GM12891 (cell line): ENCODE results near the gene NUP210L.

Source experiments
- DNase-seq: peaks from one replicate; pipeline ENCODE4 v3.0.0; 2011; ENCODE audit warnings: low spot score; ENCODE audit not compliant: insufficient read length
- FAIRE-seq: peaks from 2 replicates; lab custom pipeline; 2011; peaks lifted over from hg19 to GRCh38; lab: Jason Lieb, UNC
- PAX5 ChIP-seq: IDR thresholded peaks from 2 replicates; pipeline ENCODE4 v1.6.1; 2011; ENCODE audit warnings: low read length, moderate library complexity, mild to moderate bottlenecking; ENCODE audit not compliant: insufficient read depth, severe bottlenecking
- POLR2A ChIP-seq: IDR thresholded peaks from 2 replicates; pipeline ENCODE4 v1.6.1; 2011; ENCODE audit warnings: low read depth, low read length, control low read depth
- POLR2AphosphoS5 ChIP-seq: IDR thresholded peaks from 2 replicates; pipeline ENCODE4 v1.6.1; 2011; ENCODE audit warnings: low read depth, low read length, control low read depth
- POU2F2 ChIP-seq: IDR thresholded peaks from 2 replicates; pipeline ENCODE4 v1.6.1; 2011; ENCODE audit warnings: low read depth, mild to moderate bottlenecking, control low read depth, low read length, moderate library complexity
- SPI1 ChIP-seq: IDR thresholded peaks from 2 replicates; pipeline ENCODE4 v1.6.1; 2011; ENCODE audit warnings: low read depth, low read length, control low read depth
- TAF1 ChIP-seq: IDR thresholded peaks from 2 replicates; pipeline ENCODE4 v1.6.1; 2011; ENCODE audit warnings: low read depth, low read length, control low read depth

NUP210L gene

DNA sequence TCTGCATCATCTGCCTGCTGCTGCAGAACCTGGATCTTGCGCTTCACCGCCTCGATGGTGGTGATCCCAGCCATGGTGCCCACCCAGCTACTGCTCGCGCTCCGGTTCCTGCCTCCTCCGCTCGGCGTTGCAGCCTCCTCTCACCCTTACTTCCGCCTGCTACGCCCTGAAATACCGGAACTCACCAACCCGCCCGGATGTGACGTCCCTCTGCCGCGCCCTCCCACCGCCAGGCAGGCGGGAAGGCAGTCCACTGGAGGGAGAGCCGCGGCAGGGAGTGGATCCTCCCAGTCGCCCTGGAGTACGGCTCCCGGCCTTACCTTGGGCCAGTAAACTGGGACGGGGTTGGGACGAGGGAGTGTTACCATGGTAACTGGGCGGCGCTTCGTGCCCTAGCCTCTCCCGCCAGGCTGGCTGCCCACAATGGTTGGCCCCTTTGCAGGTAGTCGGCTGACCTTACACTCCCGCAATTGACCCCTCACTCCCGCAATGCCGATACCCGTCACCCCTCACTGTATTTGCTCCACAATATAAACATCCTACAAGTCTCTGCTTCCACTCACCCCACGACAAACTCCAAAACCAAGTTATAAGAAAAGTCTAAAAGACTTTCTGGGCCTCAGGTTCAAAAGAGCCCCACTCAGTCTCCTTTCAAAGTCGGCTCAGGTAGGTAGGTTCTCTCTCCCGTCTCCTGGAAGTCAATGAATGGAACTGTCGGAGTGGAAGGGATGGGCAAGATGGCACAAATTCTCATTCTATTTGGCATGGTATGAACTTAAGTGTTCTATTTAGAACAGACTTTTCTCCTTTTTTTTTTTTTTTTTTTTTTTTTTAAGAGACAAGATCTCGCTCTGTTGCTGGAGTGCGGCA lies 28.4 kb upstream of the NUP210L start:
- DNase-seq: peak; percentile 90
- peak; percentile 94 for FAIRE-seq
- TF ChIP-seq SPI1 (0 out of 2 replicates have a peak, but pooled peaks have one; percentile 23), POU2F2 (peak; percentile 10; the same call in 1 of the 2 replicates), POLR2A (peak; percentile 86), PAX5 (no peak), POLR2AphosphoS5 (peak; percentile 91), TAF1 (peak; percentile 89; the same call in 1 of the 2 replicates)

DNA sequence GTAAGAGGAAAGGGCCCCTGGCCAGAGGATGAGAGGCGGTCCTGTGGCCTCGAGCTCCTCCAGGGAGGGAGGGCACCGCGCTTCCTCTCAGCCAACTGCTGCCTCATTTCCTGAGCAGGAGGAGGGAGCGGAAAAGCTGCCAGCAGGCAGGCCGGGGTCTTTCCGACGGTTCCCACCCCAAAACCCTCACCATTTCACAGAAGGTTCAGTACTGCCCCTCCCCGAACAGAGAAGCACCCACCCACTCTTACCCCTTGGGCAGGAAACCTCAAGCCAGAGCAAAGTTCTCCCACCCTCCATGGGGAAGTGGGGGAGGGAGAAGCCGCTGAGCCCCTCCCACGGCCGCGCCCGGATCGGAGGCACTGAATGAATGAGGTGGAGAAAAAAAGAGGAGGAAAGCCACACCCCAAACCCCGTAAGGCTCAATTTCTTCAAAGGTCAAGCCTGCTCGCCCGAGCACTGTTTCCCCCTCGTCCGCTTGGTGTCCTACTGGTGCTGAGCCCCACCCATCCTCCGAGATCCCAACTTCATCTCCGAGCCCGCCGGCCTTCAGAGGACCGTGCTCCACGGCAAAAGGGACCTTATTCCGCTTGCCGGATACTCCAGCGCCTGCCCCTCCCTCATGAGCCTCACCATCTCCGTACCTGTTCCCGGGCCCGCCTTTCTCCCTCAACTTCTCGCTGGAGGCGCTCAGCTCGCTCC lies 27.6 kb upstream of the NUP210L start:
- TF ChIP-seq PAX5 (no peak), POLR2AphosphoS5 (peak; percentile 28; the same call in 1 of the 2 replicates), TAF1 (no peak), POU2F2 (no peak), POLR2A (peak; percentile 73), SPI1 (peak; percentile 38; the same call in 1 of the 2 replicates)
- peak; percentile 85 for FAIRE-seq
- DNase-seq: peak; percentile 49

DNA sequence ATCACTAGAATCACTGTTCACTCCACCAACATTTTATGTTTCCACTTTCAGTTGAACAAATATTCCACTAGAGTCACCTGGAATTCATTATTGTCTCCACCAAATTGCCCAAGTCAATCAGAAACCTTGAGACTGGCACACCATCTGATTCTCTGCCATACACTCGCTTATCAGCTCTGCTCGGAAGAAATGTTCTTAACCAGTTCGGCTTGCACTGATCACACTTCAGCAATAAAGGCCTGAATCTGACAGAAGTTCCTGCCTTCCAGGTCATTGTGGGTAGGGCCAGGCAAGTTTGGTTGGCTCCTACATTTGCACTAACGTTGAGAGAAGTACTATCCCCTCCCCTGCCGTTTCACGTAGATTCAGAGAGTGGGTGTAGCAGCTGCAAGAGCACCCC lies 27.1 kb upstream of the NUP210L start:
- FAIRE-seq: no peak
- TF ChIP-seq POU2F2 (no peak), POLR2AphosphoS5 (no peak), PAX5 (no peak), POLR2A (no peak), SPI1 (no peak), TAF1 (no peak)
- no peak for DNase-seq

DNA sequence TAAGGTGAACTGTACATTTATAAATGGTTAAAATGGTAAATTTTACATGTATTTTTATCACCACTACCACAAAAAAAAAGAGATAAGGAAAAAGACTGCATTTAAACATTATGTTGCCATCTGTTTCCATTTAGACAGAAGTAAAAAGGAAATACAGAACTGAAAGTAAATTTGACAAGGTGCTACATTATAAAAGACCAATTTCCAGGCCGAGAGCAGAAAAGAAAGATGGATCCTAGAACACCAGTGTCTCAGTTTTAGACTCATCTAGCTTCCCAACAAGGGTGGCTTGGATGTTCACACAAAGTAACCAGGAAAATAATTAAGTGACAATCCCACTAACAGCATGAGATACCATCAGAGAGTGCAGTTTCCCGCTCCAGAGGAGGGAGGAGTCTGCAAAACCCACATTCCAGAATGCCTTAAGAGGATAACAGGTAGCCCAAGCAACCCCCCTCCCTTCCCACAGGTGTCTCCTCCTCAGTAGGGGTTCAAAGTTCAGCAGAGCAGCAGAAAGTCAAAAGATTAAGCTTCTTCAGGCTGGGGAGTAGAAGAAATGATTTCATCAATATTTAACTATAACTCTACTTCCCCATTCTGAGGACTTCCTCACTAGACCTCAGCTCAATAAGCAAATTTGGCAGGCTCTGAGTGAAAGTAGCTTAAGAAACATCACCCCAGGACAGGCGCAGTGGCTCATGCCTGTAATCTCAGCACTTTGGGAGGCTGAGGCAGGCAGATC lies 25.2 kb upstream of the NUP210L start:
- FAIRE-seq (no peak), DNase-seq (no peak)
- TF ChIP-seq SPI1 (peak; percentile 81), TAF1 (no peak), POLR2AphosphoS5 (no peak), PAX5 (no peak), POU2F2 (no peak)

DNA sequence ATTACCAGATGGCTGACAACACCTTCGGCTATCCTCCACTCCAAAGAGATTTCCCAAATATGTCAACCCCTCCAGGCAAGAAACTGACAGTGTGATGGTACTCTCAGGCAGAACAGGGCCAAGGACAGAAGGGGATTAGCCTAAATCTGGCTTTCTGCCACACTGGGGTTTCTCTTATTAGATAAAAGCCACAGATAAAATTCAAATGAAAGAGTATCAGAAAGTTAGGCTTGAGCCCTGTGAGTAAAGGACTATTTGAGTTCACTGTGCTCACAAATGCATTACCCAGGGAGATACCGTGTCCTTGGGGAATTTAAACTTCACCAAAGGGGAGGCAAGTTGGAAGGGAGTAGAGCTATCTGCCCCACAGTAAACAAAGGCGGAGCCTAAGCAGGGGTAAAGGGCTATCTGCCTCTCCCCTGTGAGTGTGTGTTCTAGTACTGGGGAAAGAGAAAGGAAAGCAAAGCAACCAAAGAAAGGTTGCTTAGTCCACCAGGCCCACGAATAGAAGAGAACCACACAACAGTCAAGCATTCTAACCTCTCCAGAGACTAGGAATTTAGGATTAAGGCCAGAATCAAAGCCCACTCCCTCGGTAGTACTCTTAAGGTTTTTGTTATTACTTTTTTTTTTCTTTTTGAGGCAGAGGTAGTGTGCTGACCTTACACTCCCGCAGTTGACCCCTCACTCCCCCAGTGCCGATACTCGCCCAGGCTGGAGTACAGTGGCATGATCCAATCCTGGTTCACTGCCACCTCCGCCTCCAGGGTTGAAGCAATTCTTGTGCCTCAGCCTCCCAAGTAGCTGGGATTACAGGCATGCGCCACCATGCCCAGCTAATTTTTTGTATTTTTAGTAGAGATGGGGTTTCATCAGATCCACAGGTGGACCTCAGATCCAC lies 24.3 kb upstream of the NUP210L start:
- TF ChIP-seq POLR2AphosphoS5: no peak
- no peak for TF ChIP-seq POLR2A
- TF ChIP-seq PAX5: no peak
- no peak for TF ChIP-seq POU2F2
- no peak for TF ChIP-seq SPI1
- TF ChIP-seq TAF1: no peak
- DNase-seq (no peak), FAIRE-seq (no peak)

DNA sequence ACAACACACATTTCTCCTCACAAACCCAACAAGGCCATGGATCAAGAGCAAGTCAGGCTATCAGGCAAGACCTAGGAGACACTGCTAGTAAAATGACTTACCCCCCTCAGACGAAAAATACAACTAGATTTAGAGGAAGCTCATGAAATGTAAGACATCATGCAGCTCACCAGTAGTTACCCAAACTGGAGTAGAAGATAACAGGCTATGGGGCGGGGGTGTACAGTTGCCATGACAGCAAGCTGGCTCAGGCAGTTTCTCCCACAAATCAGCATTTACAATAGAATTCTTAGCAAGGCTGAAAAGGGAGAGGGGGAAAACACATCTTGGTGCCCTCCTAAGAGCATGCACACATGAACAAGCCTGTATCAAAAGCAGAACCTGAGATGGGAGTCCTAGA lies 23.1 kb upstream of the NUP210L start:
- TF ChIP-seq POLR2AphosphoS5 (no peak), SPI1 (no peak)
- FAIRE-seq (no peak), DNase-seq (no peak)

DNA sequence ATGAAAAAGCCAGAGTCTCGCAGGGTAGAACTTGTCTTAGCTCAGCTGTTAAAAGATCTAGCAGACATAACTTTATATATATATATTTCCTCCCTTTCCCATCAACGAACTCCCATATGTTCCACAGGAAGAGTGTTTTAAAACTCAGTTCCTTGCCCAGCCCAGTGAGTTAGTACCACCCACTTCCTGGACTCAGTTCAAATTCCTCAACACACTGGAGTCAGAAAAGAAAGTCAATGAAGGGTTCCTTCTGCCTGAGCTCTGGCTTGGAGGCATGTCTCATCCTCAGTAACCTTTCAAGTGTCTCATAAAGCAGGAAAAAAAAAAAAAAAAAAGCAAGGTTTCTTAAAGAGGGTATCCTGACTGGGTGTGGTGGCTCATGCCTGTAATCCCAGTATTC lies 21.5 kb upstream of the NUP210L start:
- no peak for FAIRE-seq
- TF ChIP-seq SPI1 (no peak), POLR2AphosphoS5 (no peak), POU2F2 (no peak), PAX5 (no peak), TAF1 (no peak), POLR2A (no peak)
- no peak for DNase-seq

DNA sequence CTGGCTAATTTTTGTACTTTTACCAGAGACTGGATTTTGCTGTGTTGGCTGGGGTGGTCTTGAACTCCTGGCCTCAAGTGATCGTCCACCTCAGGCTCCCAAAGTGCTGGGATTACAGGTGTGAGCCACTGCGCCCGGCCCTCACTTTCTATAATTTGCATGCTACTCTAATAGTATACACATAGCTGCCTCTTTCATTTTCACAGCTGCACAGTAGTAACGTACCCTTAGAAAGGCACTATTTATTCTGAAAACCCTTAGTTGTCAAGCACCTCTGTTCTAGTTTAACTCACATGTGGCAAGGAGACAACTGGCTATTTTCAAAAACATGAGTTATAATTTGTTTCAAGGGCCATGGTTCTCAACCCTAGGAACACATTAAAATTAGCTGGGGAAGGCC lies 19.8 kb upstream of the NUP210L start:
- TF ChIP-seq SPI1: no peak
- TF ChIP-seq TAF1: no peak
- TF ChIP-seq POU2F2: no peak
- no peak for TF ChIP-seq PAX5
- TF ChIP-seq POLR2AphosphoS5: no peak
- TF ChIP-seq POLR2A: no peak
- FAIRE-seq: no peak
- DNase-seq: no peak

DNA sequence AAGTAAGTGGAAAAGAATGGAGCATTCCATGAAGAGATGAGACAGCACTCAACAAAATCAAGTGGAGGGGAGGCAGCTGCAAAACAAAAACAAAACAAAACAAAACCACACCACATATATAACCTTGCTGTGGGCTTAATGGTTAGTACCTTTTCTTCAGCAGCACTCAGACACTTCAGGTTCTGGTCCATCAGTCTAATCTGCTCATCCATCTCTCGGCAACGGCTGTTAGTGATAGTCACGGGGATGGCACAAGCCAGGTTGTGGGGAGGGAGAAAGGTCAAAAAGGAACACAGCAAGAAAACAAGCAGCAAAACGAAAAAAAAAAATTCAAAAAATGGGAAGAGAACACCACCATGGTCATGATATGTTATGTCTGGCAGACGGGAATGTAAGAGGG lies 17.0 kb upstream of the NUP210L start:
- FAIRE-seq (no peak), DNase-seq (no peak)
- TF ChIP-seq POU2F2 (no peak), POLR2AphosphoS5 (no peak), PAX5 (no peak), POLR2A (no peak), SPI1 (no peak), TAF1 (no peak)
